Retinal pigment epithelial cell (primary cell): ENCODE measurements around the gene ZDHHC9.

ENCODE experiments used
- DNase-seq: peaks from one replicate; pipeline ENCODE4 v3.0.0-alpha.2; 2010; ENCODE audit warnings: low read depth
- H3K4me3 ChIP-seq: 2 replicates; pipeline ENCODE4 v1.5.1; 2011; ENCODE audit warnings: mild to moderate bottlenecking, low read length, control low read depth, moderate library complexity
- CTCF ChIP-seq: conservative IDR thresholded peaks from 2 replicates; pipeline ENCODE4 v1.5.1; 2011; ENCODE audit warnings: low read depth, low read length, control low read depth, inconsistent platforms

Gene ZDHHC9

DNA sequence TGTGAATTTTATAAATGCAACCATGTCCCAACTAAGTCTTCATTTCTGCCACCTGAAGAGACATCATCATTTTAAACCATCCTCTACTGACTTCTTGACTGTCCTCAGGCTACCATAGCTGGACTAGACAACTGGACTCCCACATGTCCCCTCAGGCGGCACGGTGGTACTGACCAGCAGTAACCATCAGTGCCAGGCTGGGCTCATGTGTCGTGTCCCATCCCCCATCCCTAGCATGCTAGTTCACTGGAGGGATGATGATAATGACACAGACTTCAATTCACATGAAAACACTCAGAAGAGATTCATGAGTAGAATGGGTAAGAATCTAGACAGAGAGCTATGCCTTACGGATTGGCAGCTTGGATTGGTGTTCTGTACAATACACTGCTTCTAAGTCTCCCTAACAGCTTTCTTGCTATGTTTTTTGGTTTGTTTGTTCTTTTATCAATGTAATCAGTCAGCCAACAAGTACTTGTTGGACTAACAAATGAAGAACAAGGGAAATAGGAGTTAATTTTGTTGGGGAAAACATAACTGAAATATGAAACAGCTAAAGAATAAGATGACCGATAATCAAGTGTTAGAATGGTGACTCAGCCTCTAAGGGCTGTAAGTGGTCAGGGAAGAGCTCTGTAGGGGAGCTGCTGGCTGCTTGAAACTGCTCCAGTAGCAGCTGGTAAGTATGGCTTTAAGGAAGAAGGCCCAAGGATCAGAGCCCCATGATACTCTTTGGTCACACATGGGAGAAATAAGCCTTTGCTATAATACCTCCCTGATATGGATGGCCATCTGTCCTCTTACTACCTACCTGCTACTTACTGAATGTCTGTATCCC, 10.3 kb downstream of the ZDHHC9 start:
- DNase-seq, result no peak
- no peak for TF ChIP-seq CTCF
- H3K4me3 ChIP-seq, result no peak overlapping the region

GRCh38 chrX:129831091-129831885, 12.4 kb downstream of the ZDHHC9 start:
- no peak for DNase-seq

GRCh38 chrX:129830494-129830893, 13.2 kb downstream of the ZDHHC9 start:
- DNase-seq, result no peak
- H3K4me3 ChIP-seq, result no peak overlapping the region
- no peak for TF ChIP-seq CTCF

More at GRCh38 chrX:129831091-129831885, 12.4 kb downstream of the ZDHHC9 start:
- no peak for TF ChIP-seq CTCF
- no peak overlapping the region for H3K4me3 ChIP-seq

DNA sequence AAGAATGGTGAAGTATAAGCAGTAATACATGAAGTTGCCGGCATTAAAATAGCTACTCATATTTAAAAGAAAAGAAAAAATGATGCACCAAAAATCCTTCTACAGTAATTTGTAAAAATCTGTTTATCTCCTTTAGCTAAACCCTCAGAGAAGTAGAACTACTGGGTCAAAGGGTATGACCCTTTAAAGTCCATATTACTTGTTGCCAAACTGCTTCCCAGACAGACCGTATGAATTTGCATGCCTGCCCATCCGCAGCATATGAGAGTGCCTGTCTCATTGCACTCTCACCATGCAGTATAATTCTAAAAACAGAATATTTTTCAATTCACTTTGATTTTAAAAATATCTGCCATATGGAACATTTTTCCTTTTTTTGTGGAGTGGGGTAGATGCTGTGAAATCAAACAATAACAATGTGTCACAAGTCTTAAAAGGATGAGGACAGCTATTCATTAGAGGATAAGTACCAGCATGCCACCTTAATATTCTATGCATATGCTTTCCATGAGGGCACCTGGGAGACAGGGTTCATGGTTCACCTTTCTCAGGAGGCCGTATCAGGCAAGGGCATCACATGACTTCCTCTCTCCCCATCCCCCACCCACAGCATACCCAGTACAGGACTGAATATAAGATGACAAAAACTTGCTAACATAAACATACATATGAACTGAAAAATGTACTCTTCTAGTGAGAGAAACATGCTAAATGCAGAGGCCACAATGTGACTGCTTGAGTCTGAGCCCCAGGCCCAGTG, 17.8 kb downstream of the ZDHHC9 start:
- DNase-seq, result no peak
- TF ChIP-seq CTCF, result no peak
- H3K4me3 ChIP-seq, result no peak overlapping the region

DNA sequence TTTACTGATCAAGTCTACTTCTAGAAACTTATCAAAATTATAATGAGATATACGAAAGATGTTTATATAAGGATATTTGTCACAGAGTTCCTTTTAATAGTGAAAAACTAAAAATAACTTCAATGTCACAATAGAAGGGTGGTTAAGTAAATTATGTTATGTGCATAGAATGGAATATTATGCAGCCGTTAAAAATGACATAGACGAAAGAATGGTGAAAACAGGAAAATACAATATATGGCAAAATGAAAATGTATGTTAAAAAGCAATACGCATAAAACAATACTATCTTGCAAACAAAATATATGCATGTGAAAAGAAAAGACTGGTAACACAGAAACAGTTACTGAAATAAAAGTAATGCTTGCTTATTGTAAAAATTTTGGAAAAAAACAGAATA, 19.1 kb downstream of the ZDHHC9 start:
- TF ChIP-seq CTCF, result no peak
- no peak for DNase-seq
- H3K4me3 ChIP-seq, result no peak overlapping the region

- no peak overlapping the region for H3K4me3 ChIP-seq
- no peak for TF ChIP-seq CTCF
- DNase-seq, result no peak
These were observed 20.2 kb downstream of the ZDHHC9 start for GRCh38 chrX:129823522-129823921.
